Mesendoderm (in vitro differentiated cells): Measurements from ENCODE around the gene RAI14.
A peak's percentile ranks its signal among the peaks of the same experiment; 100 is the strongest.

ENCODE experiments used
- DNase-seq: peaks from one replicate; pipeline ENCODE4 v3.0.0; 2013
- H2AK5ac ChIP-seq: 2 replicates; pipeline ENCODE4 v1.6.1; 2013; ENCODE audit warnings: low read length, inconsistent platforms
- H2BK120ac ChIP-seq: 2 replicates; pipeline ENCODE4 v1.6.1; 2013; ENCODE audit warnings: low read depth, mild to moderate bottlenecking, low read length, moderate library complexity, mixed read lengths
- H2BK15ac ChIP-seq: replicated peaks from 2 replicates; pipeline ENCODE4 v1.6.1; 2013; ENCODE audit warnings: low read depth, mild to moderate bottlenecking, moderate library complexity
- H2BK5ac ChIP-seq: 2 replicates; pipeline ENCODE4 v1.6.1; 2013; ENCODE audit warnings: low read length, inconsistent platforms
- H3K18ac ChIP-seq: 2 replicates; pipeline ENCODE4 v1.6.1; 2013; ENCODE audit warnings: mild to moderate bottlenecking, low read length, mixed read lengths
- H3K23ac ChIP-seq: one replicate; pipeline ENCODE4 v1.6.1; 2013; ENCODE audit warnings: low read length
- H3K27ac ChIP-seq: 2 replicates; pipeline ENCODE4 v1.5.1; 2013; ENCODE audit warnings: low read depth, mild to moderate bottlenecking, inconsistent platforms, low read length, moderate library complexity
- H3K27me3 ChIP-seq: 2 replicates; pipeline ENCODE4 v1.6.1; 2013; ENCODE audit warnings: low read length, control low read depth, mild to moderate bottlenecking, inconsistent platforms; ENCODE audit not compliant: insufficient read depth, poor library complexity
- H3K36me3 ChIP-seq: 2 replicates; pipeline ENCODE4 v1.6.1; 2013; ENCODE audit warnings: low read length, inconsistent platforms; ENCODE audit not compliant: control insufficient read depth, insufficient read depth
- H3K4ac ChIP-seq: one replicate; pipeline ENCODE4 v1.6.1; 2013; ENCODE audit warnings: low read depth, mild to moderate bottlenecking, low read length, moderate library complexity
- H3K4me1 ChIP-seq: 2 replicates; pipeline ENCODE4 v1.6.1; 2013; ENCODE audit warnings: low read depth, low read length, inconsistent platforms; ENCODE audit not compliant: control insufficient read depth
- H3K4me2 ChIP-seq: 2 replicates; pipeline ENCODE4 v1.6.1; 2013; ENCODE audit warnings: low read length
- H3K4me3 ChIP-seq: 2 replicates; pipeline ENCODE4 v1.5.1; 2013; ENCODE audit warnings: mild to moderate bottlenecking, low read length
- H3K56ac ChIP-seq: one replicate; pipeline ENCODE4 v1.6.1; 2013; ENCODE audit warnings: low read length
- H3K79me1 ChIP-seq: 2 replicates; pipeline ENCODE4 v1.6.1; 2013; ENCODE audit warnings: low read length, inconsistent platforms
- H3K79me2 ChIP-seq: 2 replicates; pipeline ENCODE4 v1.6.1; 2013; ENCODE audit warnings: mild to moderate bottlenecking, low read length; ENCODE audit not compliant: control insufficient read depth, insufficient read depth
- H3K9ac ChIP-seq: 2 replicates; pipeline ENCODE4 v1.6.1; 2013; ENCODE audit warnings: low read length, inconsistent platforms
- H4K5ac ChIP-seq: one replicate; pipeline ENCODE4 v1.6.1; 2013; ENCODE audit warnings: low read length
- H4K8ac ChIP-seq: one replicate; pipeline ENCODE4 v1.6.1; 2013; ENCODE audit warnings: low read depth, mild to moderate bottlenecking, control low read depth, low read length, moderate library complexity
- WGBS: extraction: QIAGEN DNeasy Blood & Tissue Kit; methylation state at CpG from one replicate; pipeline ENCODE4 v1.1.7; 2013; ENCODE audit warnings: low lambda C conversion rate, missing lambda C conversion rate; ENCODE audit not compliant: insufficient coverage; ENCODE audit errors: extremely low coverage; 5-methylcytosine and 5-hydroxymethylcytosine counted together

The RAI14 gene

GRCh38 chr5:34859253-34859652 lies 203.1 kb downstream of the RAI14 start:
- no peak overlapping the region for H3K27ac ChIP-seq

GRCh38 chr5:34863946-34864345 lies 207.8 kb downstream of the RAI14 start:
- H4K5ac ChIP-seq: no peak overlapping the region
- no peak for DNase-seq
- H3K4ac ChIP-seq: no peak overlapping the region

More at GRCh38 chr5:34859253-34859652, 203.1 kb downstream of the RAI14 start:
- H3K9ac ChIP-seq: no peak overlapping the region
- H4K8ac ChIP-seq: no peak overlapping the region
- no peak overlapping the region for H3K4me3 ChIP-seq
- no peaks in the 10 kb centered on the region for H3K79me2 ChIP-seq
- WGBS: no CpG with 5 or more reads among the region's 5 CpGs
- H3K18ac ChIP-seq: no peak overlapping the region
- no peak overlapping the region for H3K23ac ChIP-seq
- no peaks in the 10 kb centered on the region for H3K79me1 ChIP-seq
- H3K4ac ChIP-seq: no peak overlapping the region
- no peak overlapping the region for H3K4me2 ChIP-seq
- no peak overlapping the region for H2AK5ac ChIP-seq
- H4K5ac ChIP-seq: no peak overlapping the region
- no peaks in the 10 kb centered on the region for H3K36me3 ChIP-seq
- no peak for DNase-seq
- H2BK120ac ChIP-seq: no peak overlapping the region
- H3K4me1 ChIP-seq: no peaks in the 10 kb centered on the region
- no peak overlapping the region for H2BK15ac ChIP-seq
- H2BK5ac ChIP-seq: no peak overlapping the region
- H3K27me3 ChIP-seq: no peaks in the 10 kb centered on the region
- no peak overlapping the region for H3K56ac ChIP-seq

GRCh38 chr5:34865091-34865490 lies 209.0 kb downstream of the RAI14 start:
- Histone ChIP-seq H3K4ac (no peak overlapping the region), H4K5ac (no peak overlapping the region), H2BK5ac (no peak overlapping the region), H3K4me3 (no peak overlapping the region), H3K56ac (no peak overlapping the region), H4K8ac (no peak overlapping the region), H3K4me2 (no peak overlapping the region), H2BK120ac (no peak overlapping the region), H3K79me1 (no peaks in the 10 kb centered on the region), H2BK15ac (no peak overlapping the region), H3K27me3 (no peaks in the 10 kb centered on the region), H3K9ac (no peak overlapping the region), H2AK5ac (no peak overlapping the region), H3K79me2 (no peaks in the 10 kb centered on the region), H3K18ac (no peak overlapping the region), H3K23ac (no peak overlapping the region), H3K36me3 (no peaks in the 10 kb centered on the region), H3K4me1 (peaks cover 3% of the 10 kb centered on the region), H3K27ac (no peak overlapping the region)
- DNase-seq: no peak
- no CpG with 5 or more reads among the region's 2 CpGs for WGBS

More at GRCh38 chr5:34863946-34864345, 207.8 kb downstream of the RAI14 start:
- no peak overlapping the region for H2BK120ac ChIP-seq
- no peaks in the 10 kb centered on the region for H3K79me1 ChIP-seq
- no peak overlapping the region for H3K27ac ChIP-seq
- no peak overlapping the region for H3K23ac ChIP-seq
- no peak overlapping the region for H2AK5ac ChIP-seq
- no peak overlapping the region for H2BK15ac ChIP-seq
- no peak overlapping the region for H3K18ac ChIP-seq
- no peak overlapping the region for H3K4me3 ChIP-seq
- H3K4me2 ChIP-seq: no peak overlapping the region
- H3K9ac ChIP-seq: no peak overlapping the region
- H3K36me3 ChIP-seq: no peaks in the 10 kb centered on the region
- no peaks in the 10 kb centered on the region for H3K79me2 ChIP-seq
- no CpG with 5 or more reads among the region's 3 CpGs for WGBS
- no peaks in the 10 kb centered on the region for H3K27me3 ChIP-seq
- H3K56ac ChIP-seq: no peak overlapping the region
- H2BK5ac ChIP-seq: no peak overlapping the region
- no peak overlapping the region for H4K8ac ChIP-seq
- H3K4me1 ChIP-seq: peaks cover 3% of the 10 kb centered on the region

DNA sequence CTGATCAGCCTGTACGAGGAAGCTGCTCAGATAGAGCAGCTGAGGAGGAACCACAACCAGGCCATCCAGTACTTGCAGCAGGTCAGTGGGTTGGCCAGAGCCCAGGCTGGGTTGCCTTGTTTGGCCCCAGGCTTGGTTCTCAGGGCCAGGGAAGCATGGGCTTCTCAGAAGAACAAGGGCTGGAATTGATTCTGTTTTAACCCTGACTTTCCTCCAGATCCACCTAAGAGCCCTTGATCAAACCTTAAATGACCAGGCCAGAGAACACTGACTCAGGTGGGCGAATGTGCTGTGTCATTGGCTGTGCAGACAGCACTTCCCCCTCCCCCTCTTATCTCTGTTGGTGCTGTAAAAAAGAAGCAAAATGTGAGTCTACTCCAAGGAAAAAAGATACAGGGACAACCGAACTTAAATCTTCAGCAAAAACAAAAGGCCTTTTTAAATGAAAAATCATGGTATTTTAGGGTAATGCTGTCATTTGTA lies 210.9 kb downstream of the RAI14 start:
- no CpG with 5 or more reads among the region's 3 CpGs for WGBS
- Histone ChIP-seq H3K4me1 (peaks cover 3% of the 10 kb centered on the region), H3K23ac (no peak overlapping the region), H3K27me3 (no peaks in the 10 kb centered on the region), H3K4me2 (no peak overlapping the region), H3K4me3 (no peak overlapping the region), H2BK120ac (no peak overlapping the region), H3K27ac (no peak overlapping the region), H3K79me1 (no peaks in the 10 kb centered on the region), H3K4ac (no peak overlapping the region), H2BK5ac (no peak overlapping the region), H3K56ac (peak overlapping the region; percentile 42), H4K8ac (no peak overlapping the region), H3K18ac (peak overlapping the region; percentile 6), H3K79me2 (no peaks in the 10 kb centered on the region), H2AK5ac (no peak overlapping the region), H2BK15ac (no peak overlapping the region), H4K5ac (no peak overlapping the region), H3K36me3 (no peaks in the 10 kb centered on the region), H3K9ac (no peak overlapping the region)
- peak; percentile 56 for DNase-seq

DNA sequence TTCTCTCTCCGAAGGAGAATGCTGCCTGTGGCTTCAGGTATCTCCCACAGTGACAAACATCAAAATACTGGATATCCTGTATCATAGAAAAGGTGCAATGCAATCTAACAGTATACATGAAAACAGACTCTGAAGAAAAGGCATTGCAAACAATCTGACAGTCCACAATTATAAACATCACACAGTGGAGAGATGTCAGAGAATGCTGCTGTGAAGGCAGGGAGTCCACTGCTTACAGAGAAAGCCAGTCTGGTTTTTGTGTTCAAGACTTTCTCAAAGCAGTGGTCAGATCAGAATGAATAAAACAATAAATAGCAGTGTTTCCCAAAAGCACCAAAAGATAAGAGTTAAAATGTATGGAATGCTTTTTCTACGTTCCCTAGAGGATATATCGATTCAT lies 211.5 kb downstream of the RAI14 start:
- H3K36me3 ChIP-seq: no peaks in the 10 kb centered on the region
- H2BK5ac ChIP-seq: no peak overlapping the region
- H3K27me3 ChIP-seq: no peaks in the 10 kb centered on the region
- no peaks in the 10 kb centered on the region for H3K79me2 ChIP-seq
- H2AK5ac ChIP-seq: no peak overlapping the region
- H3K23ac ChIP-seq: no peak overlapping the region
- no peak overlapping the region for H3K27ac ChIP-seq
- no peaks in the 10 kb centered on the region for H3K79me1 ChIP-seq
- H3K4me1 ChIP-seq: peaks cover 3% of the 10 kb centered on the region
- H3K4me2 ChIP-seq: no peak overlapping the region
- no CpG with 5 or more reads among the region's 3 CpGs for WGBS
- no peak overlapping the region for H2BK120ac ChIP-seq
- H4K5ac ChIP-seq: no peak overlapping the region
- no peak overlapping the region for H3K56ac ChIP-seq
- no peak overlapping the region for H2BK15ac ChIP-seq
- H3K4me3 ChIP-seq: no peak overlapping the region
- H4K8ac ChIP-seq: no peak overlapping the region
- H3K4ac ChIP-seq: no peak overlapping the region
- no peak overlapping the region for H3K9ac ChIP-seq
- H3K18ac ChIP-seq: no peak overlapping the region
- no peak for DNase-seq

GRCh38 chr5:34868791-34869190 lies 212.7 kb downstream of the RAI14 start:
- no peak for DNase-seq
- no peak overlapping the region for H3K4me2 ChIP-seq
- H3K56ac ChIP-seq: no peak overlapping the region
- H2BK5ac ChIP-seq: no peak overlapping the region
- no peak overlapping the region for H4K5ac ChIP-seq
- no peaks in the 10 kb centered on the region for H3K79me1 ChIP-seq
- H2BK120ac ChIP-seq: no peak overlapping the region
- no peak overlapping the region for H2AK5ac ChIP-seq
- no peak overlapping the region for H4K8ac ChIP-seq
- no peaks in the 10 kb centered on the region for H3K27me3 ChIP-seq
- H3K23ac ChIP-seq: no peak overlapping the region
- no peak overlapping the region for H3K9ac ChIP-seq
- no peak overlapping the region for H3K18ac ChIP-seq
- no peak overlapping the region for H2BK15ac ChIP-seq
- H3K36me3 ChIP-seq: no peaks in the 10 kb centered on the region
- H3K79me2 ChIP-seq: no peaks in the 10 kb centered on the region
- no peak overlapping the region for H3K27ac ChIP-seq
- H3K4ac ChIP-seq: no peak overlapping the region
- no peak overlapping the region for H3K4me3 ChIP-seq
- no CpG with 5 or more reads among the region's 1 CpG for WGBS
- H3K4me1 ChIP-seq: peaks cover 3% of the 10 kb centered on the region
